A673 (cell line): ENCODE data around the gene MANEAL.

ENCODE experiments used
- CTCF ChIP-seq: fragments of 300-800, 200-600 bp; sonication (generic); conservative IDR thresholded peaks from 2 replicates; pipeline ENCODE4 v1.5.1; 2017; ENCODE audit warnings: low read depth, mild to moderate bottlenecking, antibody characterized with exemption, low read length, moderate library complexity, mixed read lengths
- EZH2 ChIP-seq: fragments of 200-600 bp; sonication (generic); IDR thresholded peaks from 2 replicates; pipeline ENCODE4 v1.6.1; 2017; ENCODE audit warnings: borderline replicate concordance, low read depth, mild to moderate bottlenecking, mixed read lengths, antibody characterized with exemption, low read length; ENCODE audit not compliant: poor library complexity, severe bottlenecking

- TF ChIP-seq EZH2 (no peak), CTCF (no peak)
These were observed 31.1 kb upstream of the MANEAL start for GRCh38 chr1:37762516-37762915.
